COLO668 (cell line): ENCODE results near the gene RAB1B.
"Not testable (repeated sequence)": the region's sequence is repeated elsewhere in the genome, so short reads cannot be mapped to it uniquely, and the experiment has no call there.

Experiments
- DNase-seq: peaks from one replicate; lab custom pipeline; 2025; ENCODE audit not compliant: unreplicated experiment; lab: John Stamatoyannopoulos, UW

The RAB1B gene

GRCh38 chr11:66239511-66239910 is 28.9 kb upstream of the RAB1B start:
- no peak for DNase-seq

- DNase-seq = no peak
These were observed 28.2 kb upstream of the RAB1B start for GRCh38 chr11:66239998-66240780.

GRCh38 chr11:66240781-66241136 is 27.7 kb upstream of the RAB1B start:
- DNase-seq = no peak

GRCh38 chr11:66242095-66242765 is 26.2 kb upstream of the RAB1B start:
- DNase-seq = no peak

- DNase-seq = no peak
These were observed 24.5 kb upstream of the RAB1B start for GRCh38 chr11:66243782-66244535.

GRCh38 chr11:66247295-66247694 is 21.1 kb upstream of the RAB1B start:
- DNase-seq = no peak

GRCh38 chr11:66247801-66248200 is 20.6 kb upstream of the RAB1B start:
- DNase-seq = no peak

- DNase-seq = no peak
These were observed 19.5 kb upstream of the RAB1B start for GRCh38 chr11:66248903-66249302.

GRCh38 chr11:66251809-66252208 is 16.6 kb upstream of the RAB1B start:
- DNase-seq = no peak

GRCh38 chr11:66253081-66253480 is 15.4 kb upstream of the RAB1B start:
- DNase-seq = not testable (repeated sequence)

GRCh38 chr11:66258473-66258893 is 10.0 kb upstream of the RAB1B start:
- no peak for DNase-seq

- no peak for DNase-seq
These were observed 9.2 kb upstream of the RAB1B start for GRCh38 chr11:66259225-66259624.

- no peak for DNase-seq
These were observed 8.5 kb upstream of the RAB1B start for GRCh38 chr11:66259956-66260355.

GRCh38 chr11:66261578-66261977 is 6.9 kb upstream of the RAB1B start:
- DNase-seq = no peak

- DNase-seq = no peak
These were observed 6.2 kb upstream of the RAB1B start for GRCh38 chr11:66262191-66262590.

- DNase-seq = no peak
These were observed 5.7 kb upstream of the RAB1B start for GRCh38 chr11:66262696-66263095.

- no peak for DNase-seq
These were observed 5.2 kb upstream of the RAB1B start for GRCh38 chr11:66263231-66263630.

GRCh38 chr11:66263785-66264184 is 4.7 kb upstream of the RAB1B start:
- DNase-seq = no peak

GRCh38 chr11:66264383-66264782 is 4.1 kb upstream of the RAB1B start:
- DNase-seq = no peak

- DNase-seq = peak; percentile 41
These were observed 3.5 kb upstream of the RAB1B start for GRCh38 chr11:66264914-66265313.

- no peak for DNase-seq
These were observed 2.7 kb upstream of the RAB1B start for GRCh38 chr11:66265531-66266377.
